Activated gamma-delta T cell (primary cell): ENCODE results near the gene SLC35G1.

Experiments
- DNase-seq: peaks from one replicate; lab custom pipeline; 2025; lab: John Stamatoyannopoulos, UW

SLC35G1 gene

DNA sequence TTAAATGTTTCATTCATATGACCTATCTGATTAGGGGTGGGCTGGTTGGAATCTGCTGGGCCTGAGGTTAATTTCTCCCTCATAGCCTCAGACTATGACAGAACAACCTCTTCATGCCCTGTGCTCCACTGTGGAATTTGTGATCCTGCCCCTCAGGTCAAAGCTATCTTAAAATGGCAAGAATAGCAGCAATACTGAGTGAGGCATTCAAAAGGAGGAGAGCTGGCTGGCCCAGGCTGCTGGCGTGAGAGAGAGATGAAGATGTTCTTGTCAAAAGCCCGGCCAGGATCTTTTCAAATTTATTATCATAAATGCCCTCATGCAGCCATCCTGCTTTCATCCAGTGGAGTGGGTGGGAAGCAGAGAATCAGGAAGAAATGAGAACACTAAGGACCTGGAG is 58.1 kb downstream of the SLC35G1 start:
- DNase-seq = no peak
